Kidney capillary endothelial cell (primary cell): ENCODE measurements around the gene MED14.

ENCODE experiments used
- DNase-seq: peaks from one replicate; pipeline ENCODE4 v3.0.0-alpha.2; 2018; ENCODE audit warnings: low spot score

Gene MED14

DNA sequence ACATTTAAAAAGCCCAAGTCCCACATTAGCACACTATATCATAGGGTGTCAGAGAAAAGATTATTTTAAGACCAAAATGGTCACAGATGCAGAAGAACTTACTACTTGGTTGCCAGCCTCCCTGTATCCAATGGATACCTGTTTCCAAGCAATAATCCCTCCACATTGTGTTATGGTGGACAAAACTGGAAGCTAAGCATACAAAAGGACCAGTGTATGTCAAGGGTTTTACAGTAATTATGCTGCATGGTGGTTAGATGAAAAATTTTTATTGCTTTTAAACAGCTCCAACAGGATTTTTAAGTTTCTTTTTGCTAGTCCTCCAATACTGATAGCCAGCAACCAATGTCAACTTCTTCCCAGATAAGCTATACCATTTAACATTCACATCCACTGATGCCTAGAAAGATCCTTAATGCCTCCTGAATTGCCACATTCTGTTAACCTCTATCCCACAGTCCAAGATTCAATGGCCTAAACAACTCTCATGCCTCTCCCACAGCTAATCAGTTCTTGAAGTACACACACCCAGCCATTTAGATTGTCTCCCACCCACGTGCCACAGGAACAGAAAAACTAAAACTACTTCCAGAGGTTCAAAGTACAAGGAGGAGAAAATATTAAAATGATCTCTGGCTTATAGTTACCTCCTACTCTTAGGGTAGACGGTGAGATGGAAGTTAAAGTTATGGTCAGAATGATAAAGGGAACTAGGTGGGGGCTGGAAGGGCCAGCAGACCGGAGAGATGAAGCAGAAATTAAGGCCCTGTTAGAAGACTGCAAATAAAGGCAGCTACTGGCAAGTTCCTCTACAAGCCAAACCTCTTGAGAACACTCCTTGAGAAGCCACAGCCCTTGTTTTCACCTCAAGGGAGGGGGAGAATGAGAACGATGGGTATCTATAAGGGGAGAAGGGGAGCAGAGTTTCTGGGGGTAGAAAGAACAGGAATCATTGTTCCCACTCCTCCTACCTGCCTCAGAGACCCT is 5.5 kb downstream of the MED14 start:
- no peak for DNase-seq

DNA sequence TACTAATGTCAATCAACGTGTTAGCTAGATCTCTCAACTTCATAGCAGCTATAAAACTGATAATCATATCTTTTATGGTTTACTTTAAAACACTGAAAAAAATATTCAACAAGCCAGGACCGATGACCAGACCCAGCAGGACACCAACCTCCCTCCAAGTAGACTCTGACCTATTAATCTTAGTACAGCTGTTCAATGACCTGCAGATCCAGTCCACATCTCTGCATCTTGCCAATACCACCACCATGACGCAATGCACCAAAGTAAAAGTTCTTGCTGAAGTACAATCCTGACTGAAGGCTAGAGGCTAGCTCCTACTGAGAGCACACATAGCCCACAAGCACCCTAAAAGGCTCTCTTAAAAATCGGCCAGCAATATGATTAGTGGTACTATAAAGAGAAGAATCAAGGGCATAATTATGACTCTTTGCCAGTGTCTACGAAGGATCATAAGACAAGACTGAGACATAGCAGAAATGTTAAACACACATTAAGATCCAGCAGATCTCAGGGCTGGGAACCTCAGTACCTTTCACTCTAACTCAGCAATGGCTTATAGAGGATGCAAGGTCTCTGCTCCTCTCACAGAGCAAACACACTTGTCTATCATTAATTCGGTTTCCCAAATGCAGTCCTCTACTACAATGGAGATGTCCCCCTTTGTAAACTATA is 7.6 kb downstream of the MED14 start:
- no peak for DNase-seq

DNA sequence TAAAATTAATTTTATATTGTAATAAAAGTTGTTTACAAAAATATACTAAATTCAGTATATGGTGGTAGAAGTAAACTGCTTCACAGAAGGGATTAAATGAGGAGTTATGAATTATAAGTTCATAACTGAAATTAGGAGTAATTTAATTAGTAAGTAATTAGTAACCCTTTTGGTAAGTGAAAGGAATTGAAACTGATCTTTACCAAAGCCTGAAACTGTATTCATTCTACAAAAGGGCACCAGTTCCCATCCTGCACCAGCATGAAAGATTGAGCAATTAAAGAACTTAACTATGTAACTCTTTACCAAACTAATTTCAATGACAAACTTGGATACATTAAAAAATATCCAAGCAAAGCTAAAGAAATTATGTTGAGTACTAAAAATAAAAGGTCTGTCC is 8.2 kb downstream of the MED14 start:
- DNase-seq, result no peak

DNA sequence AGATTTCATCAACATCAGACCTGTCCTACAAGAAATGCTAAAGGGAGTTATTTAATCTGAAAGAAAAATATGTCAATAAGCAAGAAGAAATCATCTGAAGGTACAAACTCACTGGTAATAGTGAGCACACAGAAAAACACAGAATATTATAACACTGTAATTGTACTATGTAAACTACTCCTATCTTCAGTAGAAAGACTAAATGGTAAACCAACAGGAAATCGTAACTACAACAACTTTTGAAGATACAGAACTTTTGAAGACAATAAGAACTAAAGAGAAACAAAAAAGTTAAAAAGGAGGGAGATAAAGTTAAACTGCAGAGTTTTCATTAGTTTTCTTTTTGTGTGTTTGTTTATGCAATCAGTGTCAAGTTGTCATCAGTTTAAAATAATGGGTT is 12.4 kb downstream of the MED14 start:
- DNase-seq, result no peak

DNA sequence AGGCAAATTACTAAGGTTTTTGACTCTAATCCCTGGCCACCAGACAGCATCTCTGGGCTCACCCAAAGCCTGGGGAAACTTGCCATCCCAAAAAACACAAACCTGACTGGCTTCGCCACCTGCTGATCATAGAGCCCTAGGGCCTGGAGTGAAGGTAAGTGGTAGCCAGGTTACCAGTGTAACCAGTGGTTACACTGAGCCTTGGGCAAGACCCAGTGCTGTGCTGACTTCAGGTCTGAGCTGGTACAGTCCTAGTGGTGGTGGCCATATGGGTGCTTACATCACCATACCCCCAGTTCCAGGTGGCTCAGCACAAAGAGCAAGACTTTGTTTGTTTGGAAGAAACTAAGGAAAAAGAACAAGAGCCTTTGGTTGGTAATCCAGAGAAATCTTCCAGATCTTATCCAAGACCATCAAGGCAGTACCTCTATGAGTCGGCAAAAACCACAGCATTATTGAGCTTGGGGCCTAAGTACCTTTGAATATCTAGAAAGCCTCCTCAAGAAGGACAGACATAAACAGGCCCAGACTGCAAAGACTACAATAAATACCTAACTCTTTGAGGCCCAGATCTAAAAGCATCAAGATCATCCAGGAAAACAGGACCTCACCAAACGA is 13.7 kb downstream of the MED14 start:
- DNase-seq, result no peak

DNA sequence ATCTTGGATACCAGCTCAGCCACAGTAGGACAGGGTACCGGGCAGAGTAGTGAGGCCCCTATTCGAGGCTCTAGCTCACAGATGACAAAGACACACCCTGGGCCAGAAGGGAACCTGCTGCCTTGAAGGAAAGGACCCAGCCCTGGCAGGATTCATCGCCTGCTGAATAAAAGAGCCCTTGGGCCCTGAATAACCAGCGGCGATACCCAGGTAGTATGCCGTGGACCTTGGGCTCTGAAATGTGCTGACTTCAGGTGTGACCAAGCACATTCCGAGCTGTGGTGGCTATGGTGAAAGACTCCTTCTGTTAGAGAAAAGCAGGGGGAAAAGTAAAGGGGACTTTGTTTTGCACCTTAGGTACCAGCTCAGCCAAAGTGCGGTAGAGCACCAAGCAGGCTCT is 14.6 kb downstream of the MED14 start:
- no peak for DNase-seq

DNA sequence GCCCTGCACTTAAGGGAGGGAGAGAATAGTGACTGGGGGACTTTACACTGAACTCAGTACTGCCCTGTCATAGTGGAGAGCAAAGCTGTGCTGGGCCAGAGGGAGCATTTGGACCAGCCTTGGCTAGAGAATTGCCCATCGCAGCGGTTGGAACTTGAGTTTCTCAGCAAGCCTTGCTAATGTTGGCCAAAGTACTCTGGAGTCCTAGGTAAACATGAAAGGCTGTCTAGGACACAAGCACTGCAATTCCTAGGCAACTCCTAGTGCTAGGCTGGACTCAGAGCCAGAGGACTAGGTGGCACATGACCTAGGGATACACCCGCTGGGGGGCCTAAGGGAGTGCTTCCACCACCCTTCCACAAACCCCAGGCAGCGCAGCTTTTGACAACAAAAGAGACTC is 15.0 kb downstream of the MED14 start:
- no peak for DNase-seq

DNA sequence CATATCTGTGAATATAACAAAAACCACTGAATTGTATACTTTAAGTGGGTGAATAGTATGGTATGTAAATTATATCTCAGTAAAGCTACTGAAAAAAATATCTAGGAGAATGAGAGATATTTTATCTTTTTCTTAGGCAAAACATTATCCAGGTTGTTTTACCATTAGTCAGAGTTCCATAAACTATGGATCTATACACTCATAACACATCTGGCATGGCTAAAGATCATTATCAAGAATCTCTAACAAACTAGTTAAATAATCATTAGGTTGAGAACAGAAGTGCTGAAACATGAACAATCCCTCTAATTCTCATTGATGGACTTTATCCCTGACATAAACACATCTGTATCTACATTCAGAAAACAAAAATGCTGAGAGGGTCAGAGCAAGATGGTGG is 15.6 kb downstream of the MED14 start:
- no peak for DNase-seq

DNA sequence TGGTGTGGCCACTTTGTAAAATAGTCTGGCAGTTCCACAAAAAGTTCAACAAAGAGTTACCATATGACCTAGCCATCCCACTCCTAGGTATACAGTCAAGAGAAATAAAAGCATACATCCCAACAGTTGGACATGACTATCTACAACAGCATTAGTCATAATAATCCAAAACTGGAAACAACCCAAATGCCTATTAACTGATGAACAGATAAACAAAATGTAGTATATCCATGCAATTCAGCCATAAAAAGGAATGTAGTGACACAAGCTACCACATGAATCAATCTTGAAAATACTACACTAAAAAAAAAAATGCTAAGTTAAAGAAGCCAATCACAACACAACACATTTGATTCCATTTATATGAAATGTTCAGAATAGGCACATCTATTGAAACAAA is 16.1 kb downstream of the MED14 start:
- DNase-seq, result no peak

DNA sequence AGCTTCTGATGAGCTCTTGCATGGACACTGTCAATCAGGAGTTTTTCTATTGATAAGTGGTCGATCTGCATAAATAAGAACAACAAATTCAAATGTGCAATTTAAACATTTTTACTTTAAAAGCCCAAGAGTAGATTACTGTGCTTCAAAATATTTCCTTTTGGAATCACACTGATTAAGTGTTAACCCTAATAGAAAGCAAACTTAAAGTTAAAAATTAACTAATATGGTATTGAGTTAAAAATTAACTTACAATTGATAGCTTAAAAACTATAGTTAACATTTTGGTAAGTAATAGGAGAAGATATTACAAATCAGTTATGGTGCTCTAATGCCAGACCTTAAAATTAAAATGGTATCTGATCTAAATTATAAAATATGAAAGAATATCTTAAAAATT is 25.9 kb downstream of the MED14 start:
- DNase-seq, result no peak

DNA sequence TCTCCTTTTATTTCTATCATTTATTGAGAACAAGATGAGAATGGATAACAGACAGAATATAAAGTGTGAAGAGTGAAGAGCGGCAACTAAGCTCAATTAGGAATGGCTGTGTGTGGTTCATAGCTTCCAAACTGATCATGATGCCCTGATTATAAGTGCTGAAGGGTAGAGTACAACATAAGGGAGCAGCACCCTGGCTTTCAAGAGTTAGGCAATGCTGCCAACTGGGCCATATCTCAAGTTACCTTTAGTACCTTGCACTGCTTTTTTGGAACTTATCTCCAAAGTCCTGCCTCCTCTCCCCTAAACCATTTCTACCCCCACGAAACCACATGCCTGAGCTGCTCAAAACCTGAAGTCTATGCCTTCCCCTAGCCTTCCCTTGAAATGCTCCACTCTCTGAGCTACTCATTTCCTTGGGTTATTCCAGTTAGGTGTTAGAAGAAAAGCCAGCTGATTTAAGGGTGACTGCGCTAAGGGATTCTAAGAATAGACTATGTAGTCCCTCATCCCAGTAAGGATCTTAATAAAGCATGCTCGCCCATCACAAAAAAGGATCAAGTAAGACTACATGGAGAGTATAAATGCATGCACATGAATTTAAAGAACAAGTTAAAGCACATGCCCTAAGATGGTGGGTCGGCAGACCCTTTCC is 29.6 kb downstream of the MED14 start:
- no peak for DNase-seq

DNA sequence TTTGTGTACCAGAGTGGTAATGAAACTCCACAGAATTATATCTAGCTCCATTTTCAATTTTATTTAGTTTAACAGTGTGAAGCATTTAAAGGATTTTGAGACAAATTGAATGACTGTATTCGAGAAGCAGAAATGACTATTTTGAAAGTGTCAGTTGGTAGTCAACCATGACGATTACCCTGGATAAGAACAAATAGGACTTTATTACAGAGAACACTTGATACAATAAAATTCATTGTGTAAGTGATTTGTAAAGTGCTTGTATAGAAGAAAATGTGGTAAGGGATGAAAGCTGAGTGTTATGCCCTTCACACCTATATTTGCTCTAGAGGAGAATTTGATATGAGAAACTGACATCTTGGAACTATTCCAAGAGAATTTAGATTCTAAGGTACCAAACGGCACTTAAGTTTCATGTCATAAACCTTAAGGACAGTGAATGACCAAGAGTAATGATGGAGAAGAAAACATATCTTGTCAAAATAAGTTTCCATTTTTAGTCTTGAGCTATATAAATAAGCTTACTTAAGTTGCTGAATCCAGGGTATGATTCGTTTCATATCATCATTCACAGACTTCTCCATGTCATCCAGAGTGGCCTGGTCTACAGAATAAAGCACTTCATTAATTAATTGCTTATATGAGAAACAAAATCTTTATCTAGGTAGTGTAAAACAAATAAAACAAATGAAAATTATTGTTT is 34.6 kb downstream of the MED14 start:
- no peak for DNase-seq

DNA sequence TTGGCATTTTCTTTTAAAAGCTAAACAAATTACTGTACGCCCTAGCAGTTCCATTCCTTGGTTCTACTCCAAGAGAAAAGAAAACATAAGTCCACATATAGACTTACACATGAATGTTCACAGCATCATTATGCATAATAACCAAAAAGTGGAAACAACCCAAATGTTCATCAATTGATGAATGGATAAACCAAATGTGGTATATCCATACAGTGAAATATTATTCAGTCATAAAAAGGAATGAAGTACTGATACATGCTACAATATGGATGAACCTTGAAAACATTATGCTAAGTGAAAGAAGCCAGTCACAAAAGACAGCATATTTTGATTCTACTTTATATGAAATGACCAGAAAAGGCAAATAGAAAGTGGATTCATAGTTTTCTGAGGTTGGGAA is 36.5 kb downstream of the MED14 start:
- no peak for DNase-seq

DNA sequence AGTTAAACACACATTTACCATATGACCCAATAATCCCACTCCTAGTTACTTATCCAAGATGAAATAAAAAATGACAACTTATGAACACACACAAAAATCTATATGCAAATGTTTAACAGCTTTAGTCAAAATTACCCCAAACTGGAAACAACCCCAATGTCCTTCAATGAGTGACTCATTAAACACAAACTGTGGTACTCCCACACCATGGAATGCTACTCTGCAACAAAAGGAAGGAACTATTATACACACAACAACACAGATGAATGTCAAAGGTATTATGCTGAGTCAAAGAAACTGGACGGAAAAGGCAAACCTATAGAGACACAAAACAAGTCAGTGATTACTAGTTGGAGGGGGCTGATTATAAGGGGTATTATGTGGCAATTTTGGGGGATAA is 40.5 kb downstream of the MED14 start:
- DNase-seq, result no peak

DNA sequence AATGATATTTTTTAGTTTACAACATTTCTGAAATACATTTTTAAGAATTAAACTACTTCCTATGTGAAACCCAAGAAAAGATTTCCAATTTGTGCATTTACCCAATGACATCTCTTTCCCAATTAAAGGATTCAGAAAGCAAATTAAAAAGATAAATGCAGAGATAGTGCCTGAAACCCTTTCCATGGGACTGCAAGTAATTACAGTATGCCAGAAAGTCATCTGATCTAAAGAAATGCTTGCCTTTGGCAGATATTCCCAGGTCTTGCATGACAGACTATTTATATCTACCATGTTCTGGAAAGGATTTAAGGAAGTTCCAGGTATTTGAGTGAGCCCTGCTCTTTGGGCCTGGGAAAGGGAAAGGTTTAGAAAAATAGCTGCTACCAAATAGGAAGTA is 46.4 kb downstream of the MED14 start:
- no peak for DNase-seq

DNA sequence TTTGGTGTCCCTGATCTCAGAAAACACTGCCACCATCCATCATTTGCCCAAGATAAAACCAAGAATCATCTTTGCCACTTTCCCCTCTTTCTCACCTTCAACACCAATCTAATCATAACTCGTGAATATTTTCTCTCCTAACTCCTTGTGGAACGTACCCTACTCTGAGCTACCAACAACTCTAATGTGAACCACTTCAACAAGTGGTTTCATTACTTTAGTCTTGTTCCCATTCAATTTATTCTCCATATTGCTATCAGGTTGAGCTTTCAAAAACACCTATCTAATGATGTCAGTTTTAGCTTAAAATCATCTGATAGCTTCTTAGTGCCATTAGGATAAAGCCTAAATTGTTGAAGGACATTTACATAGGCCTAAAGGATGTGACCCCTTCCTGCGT is 48.2 kb downstream of the MED14 start:
- no peak for DNase-seq

DNA sequence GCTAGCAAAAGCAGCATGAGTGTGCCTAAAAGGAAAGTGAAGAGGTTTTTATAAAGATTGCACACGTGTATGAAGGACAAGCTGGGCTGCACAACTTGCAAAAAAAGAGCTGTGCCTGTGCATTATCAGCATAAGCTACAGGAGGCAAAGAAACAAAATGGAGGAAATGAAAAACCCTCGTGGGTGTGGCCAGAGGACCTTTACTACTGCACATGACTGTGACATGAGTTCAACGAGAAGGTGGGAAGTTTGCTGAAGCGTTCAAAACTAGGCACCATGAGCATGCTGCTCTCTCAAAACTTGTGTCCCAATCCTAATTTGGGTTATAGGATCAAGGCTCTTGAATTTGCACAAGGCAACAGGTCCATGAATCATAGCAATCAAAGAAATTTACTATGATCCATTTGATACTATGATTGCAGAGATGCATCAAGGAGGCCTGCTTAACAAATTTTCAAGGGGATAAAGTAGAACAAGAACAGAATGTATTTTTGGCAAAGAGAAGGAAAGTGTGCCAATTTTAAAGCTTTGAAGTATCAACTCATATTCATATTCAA is 49.9 kb downstream of the MED14 start:
- no peak for DNase-seq

DNA sequence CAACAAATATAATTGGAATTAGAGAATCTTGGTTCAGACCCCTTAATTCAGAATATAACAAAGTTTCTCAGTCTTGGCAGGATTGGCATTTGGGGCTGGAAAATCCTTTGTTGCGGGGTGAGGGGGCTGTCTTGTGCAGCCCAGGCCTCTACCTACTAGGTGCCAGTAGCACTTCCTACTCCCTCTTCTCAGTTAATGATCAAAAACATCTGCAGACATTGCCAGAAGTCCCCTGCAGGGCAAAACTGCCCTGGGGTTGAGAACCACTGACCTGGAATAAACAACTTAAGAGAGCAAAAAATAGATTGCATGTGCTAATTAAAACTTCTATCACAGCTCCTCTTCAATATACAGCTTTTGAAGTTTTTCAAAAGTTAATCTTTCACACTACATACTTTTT is 51.2 kb downstream of the MED14 start:
- DNase-seq, result no peak

DNA sequence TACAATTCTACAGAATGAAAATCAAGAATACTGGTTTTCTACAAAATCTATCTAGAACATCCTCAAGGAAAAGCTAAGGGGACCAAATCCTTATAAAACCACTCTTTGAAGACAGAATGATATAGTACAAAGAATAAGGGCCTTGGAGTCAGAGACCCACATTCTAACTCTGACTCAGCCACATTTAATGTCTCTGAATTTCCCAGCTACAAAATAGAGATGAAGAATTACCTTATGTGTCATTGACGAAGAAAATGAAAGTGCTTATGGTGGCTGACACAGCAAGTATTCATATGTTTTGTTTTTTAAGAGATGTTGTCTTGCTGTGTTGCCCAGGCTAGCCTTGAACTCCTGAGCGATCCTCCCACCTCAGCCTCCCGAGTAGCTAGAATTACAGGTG is 52.1 kb downstream of the MED14 start:
- no peak for DNase-seq

DNA sequence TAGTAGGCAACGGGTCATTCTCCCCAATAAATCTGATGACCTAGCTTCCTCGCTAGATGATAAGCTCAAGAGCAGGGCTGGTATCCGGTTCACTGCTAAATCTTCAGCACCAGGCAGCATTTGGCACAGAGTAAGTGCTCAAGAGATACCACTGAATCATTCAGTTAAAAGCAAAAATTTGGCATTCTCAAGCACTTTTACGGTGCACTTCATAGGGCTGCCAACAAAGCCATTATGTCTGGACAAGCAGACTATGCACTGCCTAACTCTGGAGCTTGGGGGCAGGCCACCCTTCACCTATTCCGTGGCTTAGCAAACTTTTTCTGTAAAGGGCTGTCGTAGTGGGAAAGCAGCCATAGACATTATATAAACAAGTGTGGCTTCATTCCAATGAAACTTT is 64.2 kb downstream of the MED14 start:
- no peak for DNase-seq

DNA sequence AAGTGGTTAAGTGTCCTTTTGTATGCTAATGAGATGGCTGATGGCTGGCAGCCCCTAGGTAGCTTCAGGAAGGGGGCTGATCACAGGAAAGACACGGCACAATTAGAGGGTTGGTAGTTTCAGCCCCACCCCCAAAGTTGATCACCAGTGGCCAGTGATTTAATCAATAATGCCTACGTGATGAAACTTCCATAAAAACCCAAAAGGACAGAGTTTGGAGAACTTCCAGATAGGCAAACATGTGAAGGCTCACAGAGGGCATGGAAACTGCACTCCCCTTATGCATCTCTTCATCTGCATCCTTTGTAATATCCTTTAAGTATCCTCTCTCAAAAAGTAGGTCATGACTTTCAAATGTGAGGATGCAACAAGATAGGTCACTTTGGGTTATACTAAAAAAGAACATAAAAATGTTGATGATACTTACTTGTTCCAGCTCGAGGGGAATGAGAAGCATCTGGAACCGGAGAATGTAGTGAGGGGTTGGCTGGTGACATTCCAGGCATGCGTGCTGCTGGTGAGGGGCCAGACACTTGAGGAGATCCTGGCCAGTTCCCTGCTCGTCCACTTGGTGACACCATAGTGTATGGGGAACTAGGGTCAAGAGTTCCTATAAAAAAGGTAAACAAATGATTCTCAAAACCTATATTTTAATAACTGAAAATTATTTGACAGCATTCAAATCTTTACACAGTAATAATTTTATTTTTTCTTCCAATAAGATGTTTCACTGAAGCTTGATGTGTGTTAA is 71.3 kb downstream of the MED14 start:
- DNase-seq, result no peak
